ENCODE results near the gene GPR132. TPM values are rescaled to one million over a fixed set of nuclear protein-coding genes. Genes with fewer than 3 reads are reported as not detected.
"Not testable (repeated sequence)": the region's sequence is repeated elsewhere in the genome, so short reads cannot be mapped to it uniquely, and the experiment has no call there.

Gene GPR132
- total RNA-seq, 1 experiment from 2014 or later: not detected

GRCh38 chr14:105083926-105084685, 18.9 kb upstream of the GPR132 start:
- no peak overlapping the region for H3K4me3 ChIP-seq
- no peaks in the 10 kb centered on the region for H3K9me3 ChIP-seq
- no peaks in the 10 kb centered on the region for H3K27me3 ChIP-seq
- no peaks in the 10 kb centered on the region for H3K36me3 ChIP-seq
- no peak for DNase-seq

DNA sequence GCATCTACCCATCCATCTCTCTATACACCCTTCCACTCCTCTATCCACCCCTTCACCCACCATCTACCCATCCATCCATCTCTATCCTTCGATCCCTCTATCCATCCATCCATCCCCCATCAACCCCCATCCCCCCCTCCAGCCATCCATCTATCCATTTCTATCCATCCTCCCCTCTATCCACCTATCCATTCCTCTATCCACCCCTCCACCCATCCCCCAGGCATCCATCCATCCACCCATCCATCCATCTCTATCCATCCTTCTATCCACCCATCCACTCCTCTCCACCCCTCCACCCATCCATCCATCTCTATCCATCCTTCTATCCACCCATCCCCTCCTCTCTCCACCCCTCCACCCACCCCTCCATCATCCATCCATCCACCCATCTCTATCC, 17.5 kb upstream of the GPR132 start:
- no peaks in the 10 kb centered on the region for H3K27me3 ChIP-seq
- DNase-seq: no peak

DNA sequence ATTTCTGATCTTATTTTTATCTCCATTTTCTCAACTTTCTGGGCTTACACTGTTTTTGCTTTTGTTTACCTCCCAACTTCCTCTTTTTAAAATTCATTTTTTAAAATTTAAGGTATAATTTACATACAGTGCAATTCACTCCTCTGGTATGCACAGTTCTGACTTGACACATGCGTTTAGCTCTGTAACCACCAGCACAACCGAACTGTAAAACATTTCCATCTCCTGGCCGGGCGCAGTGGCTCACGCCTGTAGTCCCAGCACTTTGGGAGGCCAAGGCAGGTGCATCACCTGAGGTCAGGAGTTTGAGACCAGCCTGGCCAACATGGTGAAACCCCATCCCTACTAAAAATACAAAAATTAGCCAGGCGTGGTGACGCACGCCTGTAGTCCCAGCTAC, 16.2 kb upstream of the GPR132 start:
- not testable (repeated sequence) for DNase-seq, H3K27me3 ChIP-seq, H3K9me3 ChIP-seq, H3K36me3 ChIP-seq, H3K4me3 ChIP-seq

More for the DNA sequence above, 17.5 kb upstream of the GPR132 start:
- H3K9me3 ChIP-seq: no peaks in the 10 kb centered on the region
- no peaks in the 10 kb centered on the region for H3K36me3 ChIP-seq
- no peak overlapping the region for H3K4me3 ChIP-seq

GRCh38 chr14:105080161-105080560, 14.9 kb upstream of the GPR132 start:
- Histone ChIP-seq H3K36me3 (no peaks in the 10 kb centered on the region), H3K4me3 (no peak overlapping the region), H3K9me3 (no peaks in the 10 kb centered on the region), H3K27me3 (no peaks in the 10 kb centered on the region)
- DNase-seq: no peak

GRCh38 chr14:105078294-105078693, 13.1 kb upstream of the GPR132 start:
- DNase-seq: no peak

GRCh38 chr14:105077649-105077995, 12.4 kb upstream of the GPR132 start:
- DNase-seq: no peak
- Histone ChIP-seq H3K27me3 (no peaks in the 10 kb centered on the region), H3K9me3 (no peaks in the 10 kb centered on the region), H3K4me3 (no peak overlapping the region), H3K36me3 (no peaks in the 10 kb centered on the region)

More at GRCh38 chr14:105078294-105078693, 13.1 kb upstream of the GPR132 start:
- Histone ChIP-seq H3K36me3 (no peaks in the 10 kb centered on the region), H3K4me3 (no peak overlapping the region), H3K9me3 (no peaks in the 10 kb centered on the region), H3K27me3 (no peaks in the 10 kb centered on the region)

GRCh38 chr14:105076805-105077648, 11.8 kb upstream of the GPR132 start:
- no peak for DNase-seq

GRCh38 chr14:105076296-105076804, 11.1 kb upstream of the GPR132 start:
- H3K27me3 ChIP-seq: no peaks in the 10 kb centered on the region
- no peak for DNase-seq
- H3K36me3 ChIP-seq: no peaks in the 10 kb centered on the region

More at GRCh38 chr14:105076805-105077648, 11.8 kb upstream of the GPR132 start:
- H3K9me3 ChIP-seq: no peaks in the 10 kb centered on the region
- no peaks in the 10 kb centered on the region for H3K27me3 ChIP-seq
- no peak overlapping the region for H3K4me3 ChIP-seq
- no peaks in the 10 kb centered on the region for H3K36me3 ChIP-seq

GRCh38 chr14:105075379-105076295, 10.4 kb upstream of the GPR132 start:
- DNase-seq: no peak
- Histone ChIP-seq H3K4me3 (no peak overlapping the region), H3K27me3 (no peaks in the 10 kb centered on the region), H3K9me3 (no peaks in the 10 kb centered on the region), H3K36me3 (no peaks in the 10 kb centered on the region)

More at GRCh38 chr14:105076296-105076804, 11.1 kb upstream of the GPR132 start:
- H3K9me3 ChIP-seq: no peaks in the 10 kb centered on the region
- no peak overlapping the region for H3K4me3 ChIP-seq

- no peaks in the 10 kb centered on the region for H3K36me3 ChIP-seq
- H3K4me3 ChIP-seq: no peak overlapping the region
- no peak for DNase-seq
- no peaks in the 10 kb centered on the region for H3K27me3 ChIP-seq
- no peaks in the 10 kb centered on the region for H3K9me3 ChIP-seq
Observed at GRCh38 chr14:105074601-105075053, 9.4 kb upstream of the GPR132 start.

- no peak for DNase-seq
- H3K9me3 ChIP-seq: no peaks in the 10 kb centered on the region
Observed at GRCh38 chr14:105073720-105074600, 8.7 kb upstream of the GPR132 start.

GRCh38 chr14:105072892-105073719, 7.9 kb upstream of the GPR132 start:
- no peaks in the 10 kb centered on the region for H3K36me3 ChIP-seq
- H3K9me3 ChIP-seq: no peaks in the 10 kb centered on the region
- no peaks in the 10 kb centered on the region for H3K27me3 ChIP-seq
- no peak for DNase-seq
- no peak overlapping the region for H3K4me3 ChIP-seq

More at GRCh38 chr14:105073720-105074600, 8.7 kb upstream of the GPR132 start:
- no peaks in the 10 kb centered on the region for H3K36me3 ChIP-seq
- H3K4me3 ChIP-seq: no peak overlapping the region
- H3K27me3 ChIP-seq: no peaks in the 10 kb centered on the region

DNA sequence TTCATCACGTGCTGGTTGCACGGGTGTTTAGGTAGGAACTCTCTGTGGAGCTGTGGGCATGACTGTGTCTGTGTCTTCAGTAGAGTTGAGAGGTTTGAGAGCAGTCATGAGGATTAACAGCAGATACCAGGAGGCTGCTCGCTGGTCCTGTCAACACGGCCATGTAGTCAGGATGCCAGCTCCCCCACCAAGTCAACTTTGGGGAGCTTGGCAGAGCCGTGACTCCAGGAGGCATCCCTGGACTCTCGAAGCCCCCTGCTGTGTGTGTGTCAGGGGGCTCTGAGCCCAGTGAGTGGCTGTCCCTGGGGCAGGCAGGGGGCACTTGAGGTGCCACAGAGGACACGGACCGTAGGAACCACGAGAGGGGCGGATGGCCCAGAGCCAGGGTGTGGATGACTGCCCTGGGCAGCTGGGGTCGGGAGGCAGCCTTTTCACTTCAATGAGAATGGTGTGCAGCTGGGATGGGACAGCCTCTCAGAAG, 7.2 kb upstream of the GPR132 start:
- Histone ChIP-seq H3K27me3 (no peaks in the 10 kb centered on the region), H3K4me3 (no peak overlapping the region), H3K9me3 (no peaks in the 10 kb centered on the region), H3K36me3 (no peaks in the 10 kb centered on the region)
- no peak for DNase-seq

- Histone ChIP-seq H3K9me3 (no peaks in the 10 kb centered on the region), H3K36me3 (no peaks in the 10 kb centered on the region), H3K27me3 (no peaks in the 10 kb centered on the region), H3K4me3 (no peak overlapping the region)
- no peak for DNase-seq
Observed at GRCh38 chr14:105071942-105072341, 6.7 kb upstream of the GPR132 start.

DNA sequence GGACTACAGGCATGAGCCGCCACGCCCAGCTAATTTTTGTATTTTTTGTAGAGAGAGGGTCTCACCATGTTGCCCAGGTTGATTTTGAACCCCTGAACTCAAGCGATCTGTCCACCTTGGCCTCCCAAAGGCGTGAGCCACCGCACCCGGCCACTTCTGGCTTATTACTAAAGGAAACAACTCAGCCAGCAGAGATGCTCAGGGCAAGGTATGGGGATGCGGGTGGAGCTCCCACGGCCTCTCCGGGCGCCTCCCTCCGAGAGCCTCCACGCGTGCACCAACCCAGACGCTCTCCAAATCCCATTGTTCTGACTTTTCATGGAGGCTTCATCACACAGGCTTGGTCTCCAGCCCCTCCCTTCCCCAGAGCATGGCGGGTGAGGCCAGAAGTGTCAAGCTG, 6.1 kb upstream of the GPR132 start:
- Histone ChIP-seq H3K36me3 (no peaks in the 10 kb centered on the region), H3K9me3 (no peaks in the 10 kb centered on the region), H3K4me3 (no peak overlapping the region), H3K27me3 (no peaks in the 10 kb centered on the region)
- DNase-seq: no peak
